A172 (cell line): ENCODE measurements around the gene MRPL2. TPM values are rescaled to one million over a fixed set of nuclear protein-coding genes. Genes with fewer than 3 reads are reported as not detected.

ENCODE experiments used
- DNase-seq: peaks from one replicate; pipeline ENCODE4 v3.0.0-alpha.2; 2015; ENCODE audit warnings: low spot score
- total RNA-seq: library from RNA; depleted of rRNA; stranded (reverse); fragments of >200 nt; shearing (Covaris generic); gene quantifications from 2 replicates; pipeline ENCODE4 v1.2.3, GENCODE V29; 2014; rRNA removed

The MRPL2 gene
- total RNA-seq, 1 experiment from 2014 or later, result 30.7 TPM

- peak; percentile 64 for DNase-seq
These were observed 37.8 kb downstream of the MRPL2 start, which contains the start of gene RRP36 for GRCh38 chr6:43021270-43022047. Gene RRP36 (plus strand): TSS chr6:43021623. CDS start chr6:43021655, 32 bp downstream.

- no peak for DNase-seq
These were observed 38.4 kb downstream of the MRPL2 start for GRCh38 chr6:43020847-43021246.

- DNase-seq, result no peak
These were observed 39.1 kb downstream of the MRPL2 start for GRCh38 chr6:43020052-43020705.

- no peak for DNase-seq
These were observed 40.1 kb downstream of the MRPL2 start for GRCh38 chr6:43019152-43019551.

- no peak for DNase-seq
These were observed 42.3 kb downstream of the MRPL2 start for GRCh38 chr6:43016943-43017334.

GRCh38 chr6:43016176-43016942, 42.9 kb downstream of the MRPL2 start:
- DNase-seq, result no peak

- no peak for DNase-seq
These were observed 44.8 kb downstream of the MRPL2 start for GRCh38 chr6:43014434-43014909.

GRCh38 chr6:43013843-43014433, 45.3 kb downstream of the MRPL2 start, which contains the start of the genes KLHDC3 and MEA1:
Gene KLHDC3 (plus strand): TSS chr6:43014249. CDS start chr6:43017193, 2,944 bp downstream.
Gene MEA1 (minus strand): TSS chr6:43013946. CDS start chr6:43013813, 133 bp downstream.
- DNase-seq, result peak; percentile 99

GRCh38 chr6:43013097-43013842, 46.0 kb downstream of the MRPL2 start:
- peak; percentile 41 for DNase-seq

GRCh38 chr6:43012364-43012763, 46.9 kb downstream of the MRPL2 start:
- DNase-seq, result no peak

GRCh38 chr6:43011207-43011606, 48.0 kb downstream of the MRPL2 start:
- no peak for DNase-seq

GRCh38 chr6:43009124-43009523, 50.1 kb downstream of the MRPL2 start:
- DNase-seq, result no peak

- no peak for DNase-seq
These were observed 52.1 kb downstream of the MRPL2 start for GRCh38 chr6:43007126-43007525.

- no peak for DNase-seq
These were observed 53.0 kb downstream of the MRPL2 start for GRCh38 chr6:43006251-43006650.

- no peak for DNase-seq
These were observed 53.4 kb downstream of the MRPL2 start for GRCh38 chr6:43005844-43006243.

Other genes starting within 250 kb of the MRPL2 start
- gene RPL7L1, start 179.8 kb downstream of the MRPL2 start, total RNA-seq, result 104 and 108 TPM in 2 replicates
- not detected in 2 replicates for gene PTCRA, start 143.4 kb downstream of the MRPL2 start, total RNA-seq
- 33.8 and 36.3 TPM in 2 replicates for gene CNPY3, start 130.0 kb downstream of the MRPL2 start, total RNA-seq
- gene GNMT, start 98.7 kb downstream of the MRPL2 start, total RNA-seq, result 0.24 TPM in 1 of 2 replicates, not detected in the other
- gene PEX6, start 80.3 kb downstream of the MRPL2 start, total RNA-seq, result 8.2 and 9.4 TPM in 2 replicates
- gene PPP2R5D, start 74.9 kb downstream of the MRPL2 start, total RNA-seq, result 38.9 and 48.5 TPM in 2 replicates
- 134 and 144 TPM in 2 replicates for gene MEA1, start 45.5 kb downstream of the MRPL2 start, total RNA-seq
- gene KLHDC3, start 45.2 kb downstream of the MRPL2 start, total RNA-seq, result 75.3 and 90.8 TPM in 2 replicates
- gene RRP36, start 37.8 kb downstream of the MRPL2 start, total RNA-seq, result 111 and 121 TPM in 2 replicates
- 22.5 and 24.7 TPM in 2 replicates for gene CUL7, start 5.6 kb downstream of the MRPL2 start, total RNA-seq
- 17.0 and 19.0 TPM in 2 replicates for gene KLC4, start 197 bp upstream of the MRPL2 start, total RNA-seq
- 82.3 and 84.6 TPM in 2 replicates for gene PTK7, start 16.9 kb upstream of the MRPL2 start, total RNA-seq
- gene SRF, start 111.8 kb upstream of the MRPL2 start, total RNA-seq, result 15.7 and 18.0 TPM in 2 replicates
- gene CUL9, start 122.8 kb upstream of the MRPL2 start, total RNA-seq, result 17.5 and 19.6 TPM in 2 replicates
- gene DNPH1, start 170.0 kb upstream of the MRPL2 start, total RNA-seq, result 120 and 173 TPM in 2 replicates
- not detected in 2 replicates for gene TTBK1, start 184.0 kb upstream of the MRPL2 start, total RNA-seq
- not detected in 2 replicates for gene SLC22A7, start 238.8 kb upstream of the MRPL2 start, total RNA-seq
- gene CRIP3, start 249.4 kb upstream of the MRPL2 start, total RNA-seq, result not detected in 2 replicates